ENCODE measurements around the gene SIAE. TPM values are rescaled to one million over a fixed set of nuclear protein-coding genes. Genes with fewer than 3 reads are reported as not detected.

Gene SIAE
- total RNA-seq, 1 donor from 2014 or later: 34.4 TPM

DNA sequence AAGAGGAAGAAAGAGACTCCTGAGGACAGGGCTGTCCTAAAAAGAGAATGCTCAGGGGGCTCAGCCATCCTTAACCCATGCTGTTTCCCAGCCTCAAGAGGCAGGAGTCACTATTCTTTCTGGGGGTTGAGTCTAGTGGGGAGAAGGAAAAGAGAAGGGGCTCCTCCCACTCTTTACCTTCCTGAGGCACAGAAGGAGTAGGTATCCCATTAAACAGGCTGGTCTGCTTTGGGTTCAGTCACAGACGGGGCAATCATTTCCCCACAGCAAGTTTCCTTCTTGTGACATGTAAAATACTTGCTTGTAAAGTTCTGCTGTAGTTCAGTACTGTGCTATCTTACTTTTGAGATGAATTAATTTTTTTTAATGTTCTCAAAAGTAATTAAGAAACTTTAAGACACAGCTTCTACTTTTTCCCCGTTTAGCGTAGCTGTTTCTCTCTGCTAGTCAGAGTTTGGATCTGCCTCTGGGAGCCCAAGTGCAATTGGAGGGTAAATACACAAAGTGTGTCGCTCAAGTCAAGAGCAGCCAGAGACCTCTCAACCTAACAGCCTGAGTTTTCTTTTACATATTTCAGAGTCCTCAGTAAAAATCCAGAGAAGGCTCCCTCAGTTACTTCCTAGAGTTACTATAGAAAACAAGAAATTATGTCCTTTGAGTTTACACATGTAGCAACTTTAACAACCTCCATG is 88.7 kb downstream of the SIAE start:
- no peak for ATAC-seq
- no peak for DNase-seq (ENCODE audit: low spot score)

DNA sequence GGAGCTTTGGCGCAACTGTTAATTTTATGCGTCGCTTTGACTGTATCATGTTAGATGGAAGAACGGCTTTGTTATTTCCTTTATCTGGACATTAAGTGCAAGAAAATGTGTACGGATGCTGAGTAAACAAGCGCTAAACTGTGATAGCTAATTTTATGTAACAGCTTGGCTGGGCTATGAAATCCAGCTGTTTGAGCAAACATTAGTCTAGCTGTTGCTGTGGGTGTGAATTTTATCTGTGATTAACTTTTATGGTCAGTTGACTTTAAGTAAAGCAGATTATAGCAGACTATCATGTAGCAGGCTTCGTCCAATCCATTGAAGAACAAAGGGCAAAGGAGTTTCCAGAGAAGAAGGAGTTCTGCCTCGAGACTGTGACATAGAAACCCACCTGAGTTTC is 89.8 kb downstream of the SIAE start:
- no peak for ATAC-seq
- no peak for DNase-seq (ENCODE audit: low spot score)

Other genes with a start within 250 kb of the SIAE start
- gene OR8B4, start 248.9 kb downstream of the SIAE start, total RNA-seq: not detected
- not detected for gene OR8B8, start 228.0 kb downstream of the SIAE start, total RNA-seq
- not detected for gene OR8B12, start 130.1 kb downstream of the SIAE start, total RNA-seq
- gene OR8A1, start 103.7 kb downstream of the SIAE start, total RNA-seq: not detected
- not detected for gene PANX3, start 62.3 kb downstream of the SIAE start, total RNA-seq
- gene TBRG1, start 50.9 kb downstream of the SIAE start, total RNA-seq: 23.3 TPM
- 0.86 TPM for gene SPA17, start 165 bp upstream of the SIAE start, total RNA-seq
- 1.4 TPM for gene NRGN, start 66.2 kb upstream of the SIAE start, total RNA-seq
- 1.3 TPM for gene VSIG2, start 78.5 kb upstream of the SIAE start, total RNA-seq
- 10.5 TPM for gene ESAM, start 88.6 kb upstream of the SIAE start, total RNA-seq
- gene MSANTD2, start 126.7 kb upstream of the SIAE start, total RNA-seq: 4.9 TPM
- 1.5 TPM for gene ROBO3, start 191.7 kb upstream of the SIAE start, total RNA-seq
- gene ROBO4, start 224.1 kb upstream of the SIAE start, total RNA-seq: 6.3 TPM
- gene HEPN1, start 245.5 kb upstream of the SIAE start, total RNA-seq: not detected

Data from left lobe of liver (tissue), 2 donors.